ENCODE measurements around the gene OR2W3. TPM values are rescaled to one million over a fixed set of nuclear protein-coding genes. Genes with fewer than 3 reads are reported as not detected.

OR2W3 gene
- total RNA-seq, 2 experiments from 2014 or later = not detected

DNA sequence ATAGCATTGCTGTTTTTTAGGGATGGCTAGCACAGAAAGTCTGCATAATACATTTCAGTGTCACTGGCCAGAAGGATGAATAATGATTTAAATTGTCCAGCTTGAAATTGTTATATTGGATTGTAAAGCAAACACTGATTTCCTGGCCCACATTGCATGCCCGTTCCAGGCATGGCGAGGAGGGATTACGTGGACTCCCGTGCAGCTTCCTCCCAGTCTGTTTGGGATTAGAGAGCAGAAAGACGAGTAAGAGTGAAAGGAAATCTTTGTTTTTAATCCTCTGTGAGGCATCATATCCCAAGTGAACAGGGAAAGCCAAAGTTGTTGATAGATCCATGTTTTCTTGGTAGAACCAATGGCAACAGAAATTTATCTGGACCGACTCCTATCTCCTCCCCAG is 30.0 kb upstream of the OR2W3 start:
- Mint-ChIP-seq H3K4me3 (no peak overlapping the region), H3K9me3 (no peaks in the 10 kb centered on the region), H3K4me1 (ENCODE audit: low read depth) (no peaks in the 10 kb centered on the region), H3K27me3 (peaks cover 8% of the 10 kb centered on the region), H3K27ac (no peak overlapping the region), H3K36me3 (ENCODE audit: low read depth) (no peaks in the 10 kb centered on the region)
- ChIA-PET POLR2A (no interaction called here), CTCF (no interaction called here)
- intact Hi-C loops (cut with micrococcal nuclease) = no loop called here
- ATAC-seq (no peak), DNase-seq (no peak)
- TF ChIP-seq, protein P1, sequence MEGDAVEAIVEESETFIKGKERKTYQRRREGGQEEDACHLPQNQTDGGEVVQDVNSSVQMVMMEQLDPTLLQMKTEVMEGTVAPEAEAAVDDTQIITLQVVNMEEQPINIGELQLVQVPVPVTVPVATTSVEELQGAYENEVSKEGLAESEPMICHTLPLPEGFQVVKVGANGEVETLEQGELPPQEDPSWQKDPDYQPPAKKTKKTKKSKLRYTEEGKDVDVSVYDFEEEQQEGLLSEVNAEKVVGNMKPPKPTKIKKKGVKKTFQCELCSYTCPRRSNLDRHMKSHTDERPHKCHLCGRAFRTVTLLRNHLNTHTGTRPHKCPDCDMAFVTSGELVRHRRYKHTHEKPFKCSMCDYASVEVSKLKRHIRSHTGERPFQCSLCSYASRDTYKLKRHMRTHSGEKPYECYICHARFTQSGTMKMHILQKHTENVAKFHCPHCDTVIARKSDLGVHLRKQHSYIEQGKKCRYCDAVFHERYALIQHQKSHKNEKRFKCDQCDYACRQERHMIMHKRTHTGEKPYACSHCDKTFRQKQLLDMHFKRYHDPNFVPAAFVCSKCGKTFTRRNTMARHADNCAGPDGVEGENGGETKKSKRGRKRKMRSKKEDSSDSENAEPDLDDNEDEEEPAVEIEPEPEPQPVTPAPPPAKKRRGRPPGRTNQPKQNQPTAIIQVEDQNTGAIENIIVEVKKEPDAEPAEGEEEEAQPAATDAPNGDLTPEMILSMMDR (IDR thresholded peaks at IDR 0.05) = no peak

DNA sequence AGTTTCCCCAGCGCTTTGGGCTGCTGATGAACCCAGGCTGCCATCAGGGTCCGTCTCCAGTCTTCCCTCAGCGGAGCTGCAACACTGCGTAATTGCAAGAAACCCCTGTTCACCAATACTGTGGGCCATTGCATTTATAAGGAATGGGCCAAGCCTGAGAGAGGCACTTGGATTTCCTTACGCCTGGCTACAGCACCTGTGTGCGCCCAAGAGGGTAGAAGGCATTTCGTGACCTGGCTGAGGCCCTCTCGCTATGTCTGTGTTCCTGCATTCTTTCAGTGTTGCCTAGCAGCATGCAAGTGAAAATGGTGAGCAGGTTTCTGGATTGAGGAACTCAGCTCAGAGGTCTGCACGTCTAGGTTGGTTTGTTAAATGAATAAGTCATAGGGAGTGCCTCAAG is 12.0 kb upstream of the OR2W3 start:
- TF ChIP-seq, protein P1 (IDR thresholded peaks at IDR 0.05) = no peak
- H3K9me3 Mint-ChIP-seq = no peaks in the 10 kb centered on the region
- H3K27me3 Mint-ChIP-seq = no peaks in the 10 kb centered on the region
- H3K36me3 Mint-ChIP-seq (ENCODE audit: low read depth) = no peaks in the 10 kb centered on the region
- intact Hi-C loops (cut with micrococcal nuclease) = no loop called here
- no peak overlapping the region for H3K27ac Mint-ChIP-seq
- DNase-seq (no peak), ATAC-seq (no peak)
- POLR2A ChIA-PET = no interaction called here
- no peaks in the 10 kb centered on the region for H3K4me1 Mint-ChIP-seq (ENCODE audit: low read depth)
- no peak overlapping the region for H3K4me3 Mint-ChIP-seq
- CTCF ChIA-PET = no interaction called here

DNA sequence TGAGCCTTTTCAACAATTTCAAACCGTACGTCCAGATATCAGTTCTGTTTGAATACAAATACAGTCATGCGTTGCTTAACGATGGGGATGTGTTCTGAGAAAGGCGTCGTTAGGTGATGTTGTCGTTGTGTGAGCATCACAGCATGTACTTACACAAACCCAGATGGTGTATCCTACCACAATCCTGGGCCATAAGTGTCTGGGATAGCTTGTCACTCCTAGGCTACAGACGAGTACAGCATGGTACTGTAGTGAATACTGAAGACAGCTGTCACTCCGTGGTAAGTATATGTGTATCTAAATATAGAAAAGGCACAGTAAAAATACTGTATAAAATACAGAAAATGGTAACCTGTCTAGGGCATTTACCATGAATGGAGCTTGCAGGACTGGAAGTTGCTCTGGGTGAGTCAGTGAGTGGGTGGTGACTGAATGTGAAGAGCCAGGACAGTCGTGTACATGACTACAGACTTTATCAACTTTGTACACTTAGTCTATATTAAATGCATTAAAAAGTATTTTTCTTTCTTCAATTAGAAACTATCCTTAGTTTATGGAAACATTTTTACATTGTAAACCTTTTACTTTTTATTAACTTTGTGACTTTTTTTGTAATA is 10.5 kb upstream of the OR2W3 start:
- H3K27me3 Mint-ChIP-seq = no peaks in the 10 kb centered on the region
- ATAC-seq (no peak), DNase-seq (peak; percentile 6)
- H3K4me3 Mint-ChIP-seq = no peak overlapping the region
- no peak overlapping the region for H3K27ac Mint-ChIP-seq
- H3K36me3 Mint-ChIP-seq (ENCODE audit: low read depth) = no peaks in the 10 kb centered on the region
- CTCF ChIA-PET = no interaction called here
- POLR2A ChIA-PET = no interaction called here
- H3K9me3 Mint-ChIP-seq = no peaks in the 10 kb centered on the region
- no peaks in the 10 kb centered on the region for H3K4me1 Mint-ChIP-seq (ENCODE audit: low read depth)
- intact Hi-C loops (cut with micrococcal nuclease) = no loop called here
- TF ChIP-seq, protein P1 (IDR thresholded peaks at IDR 0.05) = no peak

DNA sequence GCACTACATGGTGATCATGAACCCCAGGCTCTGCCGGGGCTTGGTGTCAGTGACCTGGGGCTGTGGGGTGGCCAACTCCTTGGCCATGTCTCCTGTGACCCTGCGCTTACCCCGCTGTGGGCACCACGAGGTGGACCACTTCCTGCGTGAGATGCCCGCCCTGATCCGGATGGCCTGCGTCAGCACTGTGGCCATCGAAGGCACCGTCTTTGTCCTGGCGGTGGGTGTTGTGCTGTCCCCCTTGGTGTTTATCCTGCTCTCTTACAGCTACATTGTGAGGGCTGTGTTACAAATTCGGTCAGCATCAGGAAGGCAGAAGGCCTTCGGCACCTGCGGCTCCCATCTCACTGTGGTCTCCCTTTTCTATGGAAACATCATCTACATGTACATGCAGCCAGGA is 589 bp downstream of the OR2W3 start:
- intact Hi-C loops (cut with micrococcal nuclease) = no loop called here
- Mint-ChIP-seq H3K27me3 (no peaks in the 10 kb centered on the region), H3K27ac (no peak overlapping the region), H3K4me3 (no peak overlapping the region), H3K4me1 (ENCODE audit: low read depth) (no peaks in the 10 kb centered on the region), H3K9me3 (peaks cover 18% of the 10 kb centered on the region), H3K36me3 (ENCODE audit: low read depth) (peaks cover 2% of the 10 kb centered on the region)
- ChIA-PET CTCF (no interaction called here), POLR2A (no interaction called here)
- DNase-seq (no peak), ATAC-seq (no peak)
- TF ChIP-seq, protein P1 (IDR thresholded peaks at IDR 0.05) = no peak

DNA sequence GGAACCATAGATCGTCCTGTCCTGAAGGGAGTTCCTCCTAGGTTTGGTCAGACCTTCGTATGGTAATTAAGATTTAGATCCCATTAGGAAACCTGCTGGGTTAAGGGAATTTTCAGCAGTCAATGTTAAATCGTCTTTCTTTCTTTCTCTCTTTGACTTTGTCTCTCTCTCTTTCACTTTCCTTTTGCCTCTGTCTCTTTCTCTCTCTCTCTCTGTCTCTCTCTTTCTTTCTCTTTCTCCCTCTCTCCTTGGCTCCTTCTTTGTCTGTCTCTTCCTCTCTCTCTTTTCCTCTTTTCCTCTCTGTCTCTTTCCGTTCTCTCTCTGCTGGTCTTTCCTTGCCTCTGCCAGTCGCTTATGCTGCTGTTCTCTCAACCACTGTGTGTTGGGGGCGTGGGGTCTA is 8.7 kb downstream of the OR2W3 start:
- DNase-seq = no peak
- Mint-ChIP-seq H3K9me3 (peaks cover 18% of the 10 kb centered on the region), H3K36me3 (ENCODE audit: low read depth) (peaks cover 5% of the 10 kb centered on the region), H3K27ac (no peak overlapping the region), H3K27me3 (no peaks in the 10 kb centered on the region), H3K4me3 (no peak overlapping the region), H3K4me1 (ENCODE audit: low read depth) (peaks cover 13% of the 10 kb centered on the region)
- TF ChIP-seq, protein P1 (IDR thresholded peaks at IDR 0.05) = no peak
- intact Hi-C loops (cut with micrococcal nuclease) = no loop called here
- no peak for ATAC-seq
- CTCF ChIA-PET = no interaction called here
- POLR2A ChIA-PET = no interaction called here

All from activated CD8-positive, alpha-beta T cell treated with anti-CD3 and anti-CD28 coated beads for 36 hours (primary cell).